Stimulated activated naive B cell treated with anti-CD40 and anti-IgM and Interleukin-4, amounts not matched to agents 10 μg/mL and 1 μg/mL and 100 μg/mL, for 72 hours (primary cell): ENCODE measurements around the gene LDLRAD3.

Experiments
- ATAC-seq, 2 donors: fragments of 150-1000 bp; cut with Tn5 transposase; replicated peaks; 2 replicates each; pipeline ENCODE4 v1.10.0; 2021; ENCODE audit warnings: moderate library complexity in 1 of 2
- DNase-seq: peaks from one replicate; pipeline ENCODE4 v3.0.0; 2021
- H3K27ac Mint-ChIP-seq: one replicate; pipeline ENCODE4 v1.8.0; 2022; ENCODE audit warnings: mild to moderate bottlenecking, mixed read lengths
- H3K27me3 Mint-ChIP-seq, 2 donors: one replicate each; pipeline ENCODE4 v1.8.0; 2022; ENCODE audit warnings: mixed read lengths in 2 of 2
- H3K36me3 Mint-ChIP-seq, 2 donors: one replicate each; pipeline ENCODE4 v1.8.0; 2022; ENCODE audit warnings: mixed read lengths in 2 of 2, mild to moderate bottlenecking in 1 of 2
- H3K4me1 Mint-ChIP-seq, 2 donors: one replicate each; pipeline ENCODE4 v1.8.0; 2022; ENCODE audit warnings: mixed read lengths in 2 of 2, mild to moderate bottlenecking in 1 of 2
- H3K4me3 Mint-ChIP-seq, 2 donors: one replicate each; pipeline ENCODE4 v1.8.0; 2022; ENCODE audit warnings: mild to moderate bottlenecking in 2 of 2, mixed read lengths in 2 of 2, moderate library complexity in 1 of 2
- H3K9me3 Mint-ChIP-seq, 2 donors: one replicate each; pipeline ENCODE4 v1.8.0; 2022; ENCODE audit warnings: mixed read lengths in 2 of 2, mild to moderate bottlenecking in 1 of 2

LDLRAD3 gene

DNA sequence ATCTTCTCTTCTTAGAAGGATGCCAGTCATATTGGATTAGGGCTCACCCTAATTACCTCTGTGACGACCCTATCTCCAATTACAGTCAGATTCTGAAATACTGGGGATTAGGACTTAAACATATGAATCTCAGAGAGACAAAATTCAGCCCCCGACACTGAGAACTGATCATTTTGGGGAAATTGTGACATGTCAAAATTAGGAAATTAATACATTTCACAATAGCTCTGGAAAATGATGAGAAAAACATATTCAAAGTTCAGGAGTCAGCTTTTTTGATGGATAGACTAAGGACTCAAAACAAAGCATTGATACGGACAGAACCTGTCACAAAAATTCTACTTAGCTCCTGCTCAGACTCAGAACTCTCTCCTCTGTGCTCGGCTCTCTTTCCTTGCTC, 304.6 kb downstream of the LDLRAD3 start:
- Mint-ChIP-seq H3K27me3 (peaks cover 37 to 44% of the 10 kb centered on the region in 2 donors), H3K27ac (no peak overlapping the region), H3K4me3 (no peak overlapping the region), H3K4me1 (no peaks in the 10 kb centered on the region), H3K36me3 (no peaks in the 10 kb centered on the region), H3K9me3 (peaks cover 0 to 5% of the 10 kb centered on the region in 2 donors)
- DNase-seq (no peak), ATAC-seq (no peak)

GRCh38 chr11:36249246-36249645, 305.4 kb downstream of the LDLRAD3 start:
- ATAC-seq: no peak
- H3K27ac Mint-ChIP-seq: no peak overlapping the region
- H3K9me3 Mint-ChIP-seq: peaks cover 0 to 5% of the 10 kb centered on the region in 2 donors
- peaks cover 41 to 47% of the 10 kb centered on the region in 2 donors for H3K27me3 Mint-ChIP-seq
- no peaks in the 10 kb centered on the region for H3K36me3 Mint-ChIP-seq
- no peak for DNase-seq
- H3K4me3 Mint-ChIP-seq: no peak overlapping the region
- no peaks in the 10 kb centered on the region for H3K4me1 Mint-ChIP-seq

DNA sequence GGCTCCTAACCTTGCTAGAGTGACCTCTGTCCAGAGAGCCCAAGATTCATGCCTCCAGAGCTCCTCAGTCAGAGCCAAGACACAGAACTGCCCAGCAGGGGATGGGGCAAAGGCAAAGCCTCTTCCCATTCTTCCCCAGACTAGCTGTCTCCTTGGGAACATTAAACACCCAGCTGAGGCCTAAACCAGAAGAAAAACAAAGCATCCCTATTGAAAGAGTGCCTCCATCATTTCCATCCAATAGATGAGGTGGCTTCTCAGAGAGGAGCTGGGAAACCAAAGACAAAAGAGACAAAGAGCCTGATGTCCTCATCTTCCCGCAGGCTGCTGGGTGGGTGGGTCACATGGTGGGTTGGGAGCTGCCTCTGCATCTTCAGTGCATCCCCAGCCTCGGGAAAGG, 308.0 kb downstream of the LDLRAD3 start:
- no peak overlapping the region for H3K27ac Mint-ChIP-seq
- H3K36me3 Mint-ChIP-seq: no peaks in the 10 kb centered on the region
- no peak overlapping the region for H3K4me3 Mint-ChIP-seq
- ATAC-seq (no peak), DNase-seq (no peak)
- H3K9me3 Mint-ChIP-seq: peaks cover 0 to 5% of the 10 kb centered on the region in 2 donors
- H3K4me1 Mint-ChIP-seq: no peaks in the 10 kb centered on the region
- H3K27me3 Mint-ChIP-seq: peaks cover 32 to 41% of the 10 kb centered on the region in 2 donors

DNA sequence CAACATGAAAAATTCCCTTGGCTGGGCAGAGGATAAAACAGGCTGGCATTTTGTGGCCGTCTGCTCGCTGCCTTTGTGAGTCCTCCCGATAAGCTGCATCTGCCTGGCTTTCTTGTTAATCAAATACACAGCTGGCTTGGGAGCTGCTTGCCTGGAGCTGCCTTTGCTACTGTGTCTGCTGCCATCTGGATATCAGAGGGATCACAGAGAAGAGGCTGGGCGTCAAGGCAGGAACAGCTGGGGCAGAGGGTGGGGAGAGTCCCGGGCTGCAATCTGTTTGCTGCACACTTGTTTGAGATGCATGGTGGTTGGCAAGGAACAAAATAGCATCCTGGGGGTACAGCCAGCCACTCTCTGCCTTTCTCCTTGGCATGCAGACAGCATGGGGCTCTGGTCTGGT, 309.4 kb downstream of the LDLRAD3 start:
- Mint-ChIP-seq H3K36me3 (no peaks in the 10 kb centered on the region), H3K4me1 (no peaks in the 10 kb centered on the region), H3K9me3 (peaks cover 0 to 5% of the 10 kb centered on the region in 2 donors), H3K27me3 (peaks cover 34 to 38% of the 10 kb centered on the region in 2 donors), H3K27ac (no peak overlapping the region), H3K4me3 (no peak overlapping the region)
- ATAC-seq: no peak
- DNase-seq: no peak

GRCh38 chr11:36254713-36255112, 310.9 kb downstream of the LDLRAD3 start:
- ATAC-seq: no peak
- H3K9me3 Mint-ChIP-seq: peaks cover 0 to 5% of the 10 kb centered on the region in 2 donors
- no peak overlapping the region for H3K4me3 Mint-ChIP-seq
- peaks cover 46 to 49% of the 10 kb centered on the region in 2 donors for H3K27me3 Mint-ChIP-seq
- no peaks in the 10 kb centered on the region for H3K4me1 Mint-ChIP-seq
- no peak overlapping the region for H3K27ac Mint-ChIP-seq
- DNase-seq: no peak
- H3K36me3 Mint-ChIP-seq: no peaks in the 10 kb centered on the region

DNA sequence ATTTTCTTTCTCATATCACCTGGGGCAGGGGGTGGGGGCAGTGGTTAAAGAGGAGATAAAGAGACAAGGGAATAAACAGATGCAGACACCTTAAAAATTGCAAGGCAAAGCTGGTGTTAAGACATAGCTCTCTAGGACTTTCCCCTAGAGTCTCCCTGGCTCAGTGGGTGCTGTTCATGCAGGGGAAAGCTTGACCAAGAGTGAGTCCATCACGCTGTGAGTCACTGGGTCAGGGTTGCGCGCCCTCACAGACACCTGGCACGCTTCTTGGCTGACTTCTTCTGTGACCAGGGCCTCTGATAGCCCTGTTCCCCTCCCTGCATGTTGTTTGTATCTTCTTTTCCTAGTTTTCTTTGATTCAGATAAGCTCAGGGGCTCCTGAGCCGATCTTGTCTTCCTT, 313.5 kb downstream of the LDLRAD3 start:
- H3K4me1 Mint-ChIP-seq: no peaks in the 10 kb centered on the region
- H3K27ac Mint-ChIP-seq: no peak overlapping the region
- H3K9me3 Mint-ChIP-seq: no peaks in the 10 kb centered on the region
- no peak for ATAC-seq
- H3K4me3 Mint-ChIP-seq: no peak overlapping the region
- H3K36me3 Mint-ChIP-seq: no peaks in the 10 kb centered on the region
- peaks cover 43 to 48% of the 10 kb centered on the region in 2 donors for H3K27me3 Mint-ChIP-seq
- DNase-seq: no peak

GRCh38 chr11:36258730-36259360, 315.0 kb downstream of the LDLRAD3 start:
- no peak overlapping the region for H3K27ac Mint-ChIP-seq
- H3K4me1 Mint-ChIP-seq: no peaks in the 10 kb centered on the region
- peaks cover 39 to 49% of the 10 kb centered on the region in 2 donors for H3K27me3 Mint-ChIP-seq
- H3K9me3 Mint-ChIP-seq: no peaks in the 10 kb centered on the region
- no peaks in the 10 kb centered on the region for H3K36me3 Mint-ChIP-seq
- ATAC-seq (peak; percentile 65 to 71), DNase-seq (no peak)
- no peak overlapping the region for H3K4me3 Mint-ChIP-seq

DNA sequence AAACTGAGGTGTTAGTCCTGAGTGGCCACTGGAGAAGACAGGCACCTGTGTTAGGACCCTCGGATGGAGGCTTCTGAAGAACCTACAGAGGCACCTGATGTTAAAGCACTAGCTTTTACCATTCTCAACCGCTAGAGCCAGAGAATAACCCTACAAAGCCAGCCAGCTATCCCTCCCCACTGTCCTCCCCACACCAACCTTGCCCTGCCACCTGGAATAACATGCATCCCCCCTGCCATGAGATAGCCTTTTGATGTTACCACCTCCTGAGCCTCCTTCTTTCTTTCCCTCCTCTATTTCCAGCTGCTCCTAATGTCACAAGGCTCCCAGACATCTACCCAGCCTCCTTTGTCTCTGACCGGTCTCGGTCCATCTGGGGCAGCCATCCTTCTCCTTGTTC, 317.2 kb downstream of the LDLRAD3 start:
- Mint-ChIP-seq H3K9me3 (no peaks in the 10 kb centered on the region), H3K27me3 (peaks cover 39 to 48% of the 10 kb centered on the region in 2 donors), H3K4me3 (no peak overlapping the region), H3K27ac (no peak overlapping the region), H3K4me1 (no peaks in the 10 kb centered on the region), H3K36me3 (no peaks in the 10 kb centered on the region)
- ATAC-seq: no peak
- DNase-seq: no peak

- H3K27ac Mint-ChIP-seq: no peak overlapping the region
- ATAC-seq (no peak), DNase-seq (no peak)
- no peaks in the 10 kb centered on the region for H3K36me3 Mint-ChIP-seq
- H3K4me3 Mint-ChIP-seq: no peak overlapping the region
- H3K27me3 Mint-ChIP-seq: peaks cover 19 to 28% of the 10 kb centered on the region in 2 donors
- H3K4me1 Mint-ChIP-seq: no peaks in the 10 kb centered on the region
- H3K9me3 Mint-ChIP-seq: no peaks in the 10 kb centered on the region
Observed at GRCh38 chr11:36264011-36264972, 320.4 kb downstream of the LDLRAD3 start.

DNA sequence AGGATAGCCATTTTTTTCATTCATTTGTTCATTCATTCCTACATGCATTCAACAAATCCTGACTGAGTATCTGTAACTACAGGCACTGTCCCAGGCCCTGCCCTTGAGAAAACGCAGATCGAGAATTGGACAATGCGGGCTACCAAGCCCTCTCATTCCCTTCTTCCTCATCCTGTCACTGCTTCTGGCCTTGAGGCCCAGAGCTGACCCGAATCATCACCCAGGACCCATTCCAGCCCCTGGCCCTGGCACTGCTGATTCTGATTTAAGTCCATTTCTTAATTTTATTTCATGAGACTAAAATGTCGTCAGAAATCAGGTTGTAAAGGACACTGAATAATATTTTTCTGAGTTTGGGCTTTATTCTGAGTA, 321.1 kb downstream of the LDLRAD3 start:
- no peak for ATAC-seq
- no peaks in the 10 kb centered on the region for H3K4me1 Mint-ChIP-seq
- H3K36me3 Mint-ChIP-seq: no peaks in the 10 kb centered on the region

GRCh38 chr11:36265793-36266628, 322.1 kb downstream of the LDLRAD3 start:
- Mint-ChIP-seq H3K27ac (no peak overlapping the region), H3K4me1 (no peaks in the 10 kb centered on the region), H3K9me3 (no peaks in the 10 kb centered on the region), H3K27me3 (peaks cover 10 to 18% of the 10 kb centered on the region in 2 donors), H3K36me3 (peaks cover 2 to 9% of the 10 kb centered on the region in 2 donors), H3K4me3 (no peak overlapping the region)
- ATAC-seq (peak; percentile 83), DNase-seq (peak; percentile 34)

More for the DNA sequence above, 321.1 kb downstream of the LDLRAD3 start:
- no peak for DNase-seq
- Mint-ChIP-seq H3K27me3 (peaks cover 15 to 24% of the 10 kb centered on the region in 2 donors), H3K4me3 (no peak overlapping the region), H3K27ac (no peak overlapping the region), H3K9me3 (no peaks in the 10 kb centered on the region)

DNA sequence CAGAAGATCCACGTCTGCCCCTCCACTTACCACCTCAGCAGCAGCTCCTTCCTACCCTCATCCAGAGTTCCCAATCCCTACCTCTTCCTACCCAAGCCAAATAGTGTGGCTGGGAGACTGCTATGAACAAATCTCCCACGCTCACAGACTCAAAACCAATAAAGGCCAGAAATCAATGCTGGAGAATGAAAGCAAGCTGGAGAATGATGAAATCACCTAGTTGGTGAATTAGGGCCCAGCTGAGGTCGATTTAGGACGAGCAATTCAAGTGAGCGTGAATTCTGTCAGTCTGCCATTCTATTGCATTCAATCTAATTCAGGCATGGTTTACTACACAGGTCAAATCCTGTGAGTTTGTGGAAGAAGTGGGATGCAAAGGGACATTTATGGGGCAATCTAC, 322.9 kb downstream of the LDLRAD3 start:
- Mint-ChIP-seq H3K27ac (no peak overlapping the region), H3K4me3 (no peak overlapping the region), H3K9me3 (no peaks in the 10 kb centered on the region), H3K36me3 (peaks cover 8 to 17% of the 10 kb centered on the region in 2 donors), H3K4me1 (no peaks in the 10 kb centered on the region), H3K27me3 (peaks cover 5 to 11% of the 10 kb centered on the region in 2 donors)
- ATAC-seq (no peak), DNase-seq (no peak)

DNA sequence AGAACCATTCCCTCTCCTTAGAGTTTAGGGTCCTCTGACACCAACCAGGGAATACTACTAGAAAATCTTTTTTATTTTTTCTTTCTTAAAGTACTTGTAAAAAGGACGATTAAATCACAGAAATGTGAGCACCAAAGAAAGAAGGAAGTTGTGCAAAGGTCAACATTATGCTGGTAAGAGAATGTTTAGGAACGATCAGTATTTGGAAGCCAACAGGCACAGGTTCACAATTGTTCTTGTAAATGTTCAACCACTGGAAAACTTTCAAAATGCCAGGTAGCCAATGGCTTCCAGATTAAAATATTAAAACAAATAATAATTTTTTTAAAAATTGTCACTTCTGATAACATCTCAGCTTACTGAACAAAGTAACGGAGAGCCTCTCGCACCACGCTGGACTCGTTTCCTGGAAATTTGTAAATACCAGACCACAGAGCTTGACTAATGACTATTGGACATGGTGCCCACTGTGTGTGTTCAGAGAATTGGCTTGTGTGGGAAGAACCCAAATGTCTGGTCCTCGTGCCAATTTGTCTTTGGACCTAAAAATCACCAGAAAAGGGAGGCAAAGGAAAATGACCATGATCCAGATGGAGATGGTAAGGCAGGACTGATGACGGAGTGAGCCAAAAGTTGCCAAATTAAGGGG, 324.6 kb downstream of the LDLRAD3 start:
- no peak overlapping the region for H3K27ac Mint-ChIP-seq
- H3K36me3 Mint-ChIP-seq: peaks cover 21 to 32% of the 10 kb centered on the region in 2 donors
- ATAC-seq (no peak), DNase-seq (no peak)
- H3K9me3 Mint-ChIP-seq: peaks cover 0 to 7% of the 10 kb centered on the region in 2 donors
- no peaks in the 10 kb centered on the region for H3K4me1 Mint-ChIP-seq
- H3K4me3 Mint-ChIP-seq: no peak overlapping the region
- no peaks in the 10 kb centered on the region for H3K27me3 Mint-ChIP-seq

DNA sequence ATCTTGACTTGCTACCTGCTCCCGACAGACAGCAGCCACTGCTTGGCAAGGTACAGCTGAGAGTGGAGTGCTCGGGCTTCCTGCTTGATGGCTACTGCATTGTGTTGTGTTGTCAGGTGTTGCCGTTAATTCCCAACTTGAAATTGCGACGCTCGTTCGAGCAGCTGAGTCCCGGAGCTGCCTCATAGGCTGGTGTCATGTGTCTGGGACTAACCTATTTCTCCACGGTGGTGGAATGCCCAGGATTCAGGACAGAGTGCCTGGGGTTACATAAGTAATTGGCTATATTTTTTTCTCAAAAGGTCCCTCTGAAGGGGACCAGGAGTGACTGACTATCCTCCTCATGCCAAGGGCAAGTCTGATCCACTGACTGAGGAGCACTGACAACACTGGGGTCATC, 326.8 kb downstream of the LDLRAD3 start:
- Mint-ChIP-seq H3K27me3 (no peaks in the 10 kb centered on the region), H3K4me1 (no peaks in the 10 kb centered on the region), H3K9me3 (peaks cover 3 to 10% of the 10 kb centered on the region in 2 donors), H3K36me3 (peaks cover 33 to 49% of the 10 kb centered on the region in 2 donors), H3K4me3 (no peak overlapping the region), H3K27ac (no peak overlapping the region)
- ATAC-seq: no peak
- no peak for DNase-seq
